SKM-1 (cell line): ENCODE results near the gene LRRC9.
"Not testable (repeated sequence)": the region's sequence is repeated elsewhere in the genome, so short reads cannot be mapped to it uniquely, and the experiment has no call there.

Experiments
- DNase-seq: peaks from one replicate; lab custom pipeline; 2025; ENCODE audit not compliant: unreplicated experiment; lab: John Stamatoyannopoulos, UW

Gene LRRC9

DNA sequence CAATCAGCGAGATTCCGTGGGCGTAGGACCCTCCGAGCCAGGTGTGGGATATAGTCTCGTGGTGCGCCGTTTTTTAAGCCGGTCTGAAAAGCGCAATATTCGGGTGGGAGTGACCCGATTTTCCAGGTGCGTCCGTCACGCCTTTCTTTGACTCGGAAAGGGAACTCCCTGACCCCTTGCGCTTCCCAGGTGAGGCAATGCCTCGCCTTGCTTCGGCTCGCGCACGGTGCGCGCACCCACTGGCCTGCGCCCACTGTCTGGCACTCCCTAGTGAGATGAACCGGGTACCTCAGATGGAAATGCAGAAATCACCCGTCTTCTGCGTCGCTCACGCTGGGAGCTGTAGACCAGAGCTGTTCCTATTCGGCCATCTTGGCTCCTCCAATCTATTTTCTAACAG lies 32.2 kb downstream of the LRRC9 start:
- not testable (repeated sequence) for DNase-seq

DNA sequence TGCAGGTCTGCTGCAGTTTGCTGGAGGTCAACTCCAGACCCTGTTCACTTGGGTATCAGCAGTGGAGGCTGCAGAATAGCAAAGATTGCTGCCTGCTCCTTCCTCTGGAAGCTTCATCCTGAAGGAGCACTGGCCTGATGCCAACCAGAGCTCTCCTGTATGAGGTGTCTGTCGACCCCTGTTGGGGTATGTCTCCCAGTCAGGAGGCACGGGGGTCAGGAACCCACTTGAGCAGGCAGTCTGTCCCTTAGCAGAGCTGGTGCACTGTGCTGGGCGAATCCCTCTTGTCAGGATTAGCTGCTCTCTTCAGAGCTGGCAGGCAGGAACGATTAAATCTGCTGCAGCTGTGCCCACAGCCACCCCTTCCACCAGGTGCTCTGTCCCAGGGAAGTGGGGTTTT lies 37.9 kb downstream of the LRRC9 start:
- DNase-seq, result not testable (repeated sequence)

DNA sequence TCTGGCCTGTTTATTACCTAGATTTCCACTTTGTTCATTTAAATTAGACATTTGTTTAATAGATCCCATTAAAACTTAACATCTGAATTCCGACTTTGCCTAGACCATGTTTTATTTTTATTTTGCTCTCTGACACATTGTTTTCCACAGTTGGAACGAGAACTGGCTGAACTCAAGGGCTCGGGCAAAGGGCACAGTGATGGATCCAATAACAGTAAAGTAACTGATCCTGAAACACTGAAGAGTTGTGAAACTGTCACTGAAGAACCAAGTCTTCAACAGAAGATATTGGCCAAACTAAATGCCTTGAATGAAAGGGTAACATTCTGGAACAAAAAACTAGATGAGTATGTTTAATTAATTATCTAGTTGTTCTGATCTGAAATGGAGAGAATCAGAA lies 39.7 kb downstream of the LRRC9 start:
- DNase-seq, result no peak

DNA sequence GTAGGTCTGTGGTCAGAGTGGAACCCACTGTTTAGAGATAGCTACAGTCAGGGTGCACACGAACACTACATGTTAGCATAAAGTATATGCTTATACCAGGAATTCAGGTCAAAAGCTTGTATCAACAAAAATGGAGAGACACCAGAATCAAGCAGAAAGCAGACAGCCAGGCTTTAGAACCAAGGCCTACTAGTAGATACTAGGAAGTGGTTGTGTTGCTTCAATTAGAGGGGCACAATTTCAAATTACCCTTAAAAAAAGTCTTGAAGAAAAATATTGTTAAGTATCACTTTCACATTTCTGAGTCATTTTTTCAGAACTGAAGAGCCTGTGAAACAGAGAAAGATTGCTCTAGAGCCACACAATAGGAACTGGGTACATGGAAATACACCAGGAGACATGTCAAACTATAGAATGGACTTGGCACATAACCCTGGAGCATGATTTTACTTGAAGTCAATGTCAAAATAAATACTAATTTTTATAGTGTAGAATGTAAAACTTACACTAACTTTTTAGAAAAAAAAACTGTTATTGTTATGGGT lies 41.6 kb downstream of the LRRC9 start:
- no peak for DNase-seq

DNA sequence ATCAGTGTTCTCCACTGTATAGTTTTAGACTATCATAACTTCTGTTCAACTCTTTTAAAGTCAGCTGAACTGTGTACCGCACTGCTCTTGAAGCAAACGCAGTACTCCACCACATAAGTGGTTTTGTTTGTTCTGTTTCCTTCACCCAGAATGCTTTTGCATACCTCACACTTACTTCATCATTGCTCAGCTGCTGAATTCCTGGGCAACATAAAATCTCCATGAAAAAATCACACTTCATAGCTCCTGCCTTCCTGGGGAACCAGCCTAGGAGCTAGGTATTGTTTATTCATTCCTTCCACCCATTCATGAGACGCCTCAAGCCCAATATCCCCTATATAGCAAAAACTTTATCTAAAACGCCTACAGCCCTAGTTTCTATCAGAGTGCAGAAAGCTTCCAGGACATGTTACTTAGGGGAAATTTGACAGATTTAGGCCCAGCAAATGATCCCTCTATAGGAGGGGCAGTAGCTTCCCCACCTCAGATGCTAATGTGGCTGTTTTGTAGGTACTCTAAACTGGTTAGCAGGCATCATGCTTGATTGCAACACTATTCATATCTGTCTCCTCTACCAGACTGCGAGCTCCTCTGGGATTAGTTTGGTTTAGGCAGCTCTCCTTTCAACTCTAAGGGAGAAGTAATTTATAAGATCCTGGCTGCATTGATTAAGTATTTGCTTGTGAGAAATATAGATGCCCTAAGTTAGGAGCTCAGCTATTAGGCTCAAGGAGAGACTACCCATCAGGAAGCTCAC lies 44.5 kb downstream of the LRRC9 start:
- no peak for DNase-seq

DNA sequence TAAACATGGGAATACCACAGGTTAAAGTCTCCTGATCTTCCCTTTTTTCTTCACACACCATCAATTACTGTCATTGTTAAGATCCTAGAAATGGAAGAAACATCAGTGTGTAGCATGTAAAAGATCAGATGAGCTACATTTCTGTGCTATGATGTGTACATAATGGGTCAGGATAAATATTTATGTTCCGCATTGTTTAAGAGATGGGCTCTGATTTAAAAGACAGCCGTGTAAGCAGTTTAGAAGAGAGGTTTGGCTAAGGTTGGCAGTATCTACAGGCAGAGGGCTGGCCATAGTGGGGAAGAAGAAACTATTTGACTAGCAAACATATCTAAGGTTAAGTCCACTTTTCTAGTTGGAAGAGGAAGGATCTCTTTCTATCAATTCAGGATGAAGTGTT lies 49.4 kb downstream of the LRRC9 start:
- DNase-seq, result no peak

DNA sequence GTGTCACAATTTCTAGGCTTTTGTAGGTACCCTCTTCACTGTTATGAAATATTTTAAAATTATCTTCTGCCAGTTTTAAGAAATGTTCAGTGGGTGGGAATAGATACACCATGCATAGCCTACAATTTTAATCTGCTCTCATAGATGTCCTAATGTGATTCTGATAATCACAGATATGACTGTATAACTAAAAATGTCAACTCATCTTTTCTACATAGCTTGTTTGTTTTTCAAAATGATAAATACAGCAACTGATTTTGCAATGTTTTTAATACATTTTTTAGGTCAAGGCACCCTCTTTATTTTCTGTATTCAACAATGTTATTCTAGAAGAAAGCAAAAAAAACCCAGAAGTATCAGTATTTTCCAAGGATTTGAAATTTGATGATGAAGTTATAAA lies 61.6 kb downstream of the LRRC9 start:
- no peak for DNase-seq

DNA sequence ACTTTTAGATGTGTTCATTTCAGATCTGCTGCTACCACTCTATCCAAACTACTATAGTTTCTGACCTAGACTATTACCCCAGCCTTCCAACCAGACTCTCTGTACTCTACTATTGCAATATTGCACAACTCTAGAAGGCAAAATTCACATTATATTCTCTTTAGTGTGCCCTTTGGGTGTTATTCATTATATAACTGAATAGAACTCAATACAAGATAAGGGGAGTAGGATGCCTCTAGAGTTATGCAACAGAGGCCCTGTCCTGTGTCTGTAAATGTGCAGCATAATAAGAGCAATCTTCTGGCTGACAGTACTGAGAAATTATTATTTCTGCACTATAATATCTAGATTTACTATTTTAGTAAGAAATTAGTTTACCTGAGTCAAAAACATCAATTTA lies 63.1 kb downstream of the LRRC9 start:
- no peak for DNase-seq

DNA sequence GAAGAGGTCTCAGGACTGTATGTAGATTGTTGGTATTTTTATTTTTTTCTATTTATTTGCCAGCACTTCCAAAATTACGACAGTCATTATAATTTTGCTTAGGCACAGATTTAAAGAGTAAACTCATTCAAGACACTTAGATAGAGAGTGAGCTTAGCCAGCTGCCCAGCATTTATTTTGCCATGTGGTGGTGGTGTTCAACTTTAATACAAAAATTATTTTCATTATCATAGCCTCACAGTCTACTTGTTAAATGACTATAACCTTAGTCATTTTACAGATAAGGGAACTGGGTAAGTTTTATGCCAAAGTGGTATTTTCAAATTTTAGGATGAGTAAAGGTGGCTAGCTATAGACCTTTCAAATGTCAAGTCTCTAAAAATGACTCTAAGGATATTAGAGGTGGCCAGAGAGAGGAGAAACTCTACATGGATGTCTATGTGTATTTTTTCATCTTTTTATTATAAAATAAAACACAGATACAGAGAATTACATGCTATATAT lies 66.7 kb downstream of the LRRC9 start:
- DNase-seq, result no peak

DNA sequence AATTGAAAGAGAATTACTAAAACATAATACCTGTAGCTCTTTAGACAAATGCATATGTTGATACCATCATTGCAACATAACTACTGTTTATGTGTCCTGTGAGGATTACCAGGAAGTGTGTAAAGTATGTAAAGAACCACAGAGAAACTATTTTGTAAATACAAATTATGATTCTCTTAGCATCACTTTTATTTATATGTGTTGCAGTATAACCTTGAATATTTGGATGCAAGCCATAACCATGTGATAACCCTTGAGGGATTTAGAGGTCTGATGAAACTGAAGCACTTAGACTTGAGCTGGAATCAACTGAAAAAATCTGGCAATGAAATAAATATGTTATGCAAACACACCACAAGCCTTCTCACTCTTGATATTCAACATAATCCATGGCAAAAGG lies 77.5 kb downstream of the LRRC9 start:
- DNase-seq, result no peak

DNA sequence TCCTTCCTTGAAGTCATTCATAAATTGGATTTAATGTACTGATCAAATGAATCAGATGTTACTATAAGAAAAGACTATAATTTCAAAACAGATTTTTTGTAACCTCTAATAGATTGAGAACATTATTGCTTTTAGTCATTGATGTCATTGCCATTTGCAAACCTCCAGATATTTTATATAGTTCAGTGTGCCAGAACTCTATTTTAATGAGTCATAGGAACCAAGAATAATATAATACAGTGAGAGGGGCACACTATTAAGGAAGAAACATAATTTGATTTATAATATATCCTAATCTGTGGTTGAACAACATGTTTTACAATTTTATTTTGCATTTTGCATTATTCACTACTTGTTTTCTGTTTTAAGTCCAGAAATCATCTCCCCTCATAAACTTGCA lies 78.0 kb downstream of the LRRC9 start:
- no peak for DNase-seq

DNA sequence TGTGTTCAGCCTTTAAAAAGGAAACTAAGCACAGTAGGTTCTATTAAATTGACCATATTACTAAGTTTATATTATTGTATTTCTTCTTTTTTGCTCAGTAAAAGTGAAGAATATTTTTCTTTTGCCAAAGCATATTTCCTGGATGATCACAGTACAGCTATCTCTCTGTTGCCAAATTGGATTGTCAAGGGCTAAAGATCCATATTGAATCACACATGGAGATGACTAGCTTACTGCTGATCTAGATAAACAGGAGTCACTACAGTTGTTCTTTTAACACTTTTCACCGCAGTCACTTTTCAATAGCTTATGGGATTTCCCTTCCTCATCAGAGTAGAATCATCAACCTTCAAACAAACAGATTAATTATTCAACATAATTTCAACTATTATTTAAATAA lies 78.6 kb downstream of the LRRC9 start:
- no peak for DNase-seq

DNA sequence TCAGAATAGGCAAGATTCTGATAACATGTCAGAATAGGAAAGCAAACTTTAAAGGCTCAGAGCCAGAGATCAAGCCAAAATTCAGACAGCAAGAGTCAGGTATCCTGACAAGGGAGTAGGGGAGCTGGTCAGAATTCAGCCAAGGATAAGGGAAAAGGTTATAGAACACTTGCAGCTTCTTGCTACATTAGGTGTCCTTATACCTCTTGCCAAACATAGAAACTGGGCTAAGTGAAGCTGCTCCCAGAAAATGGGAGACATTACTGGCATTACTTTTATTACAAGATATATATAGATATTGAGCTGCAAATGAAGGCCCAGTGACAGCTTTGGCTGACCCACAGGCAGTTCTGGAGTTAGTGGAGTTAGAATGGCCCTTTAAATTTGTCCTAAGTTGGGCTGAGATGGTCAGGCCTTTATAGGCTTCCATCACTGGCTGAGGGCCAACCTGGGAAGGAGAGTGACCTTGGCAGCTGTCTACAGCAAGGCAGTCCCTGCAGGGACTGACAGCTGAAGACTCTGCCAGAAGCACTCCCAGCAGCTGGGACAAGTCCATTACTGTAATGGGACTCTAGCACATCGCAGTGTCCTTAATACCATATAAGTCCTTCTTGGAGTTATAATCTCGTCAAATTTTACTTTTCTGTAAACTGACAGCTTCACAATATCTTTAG lies 83.0 kb downstream of the LRRC9 start:
- no peak for DNase-seq

DNA sequence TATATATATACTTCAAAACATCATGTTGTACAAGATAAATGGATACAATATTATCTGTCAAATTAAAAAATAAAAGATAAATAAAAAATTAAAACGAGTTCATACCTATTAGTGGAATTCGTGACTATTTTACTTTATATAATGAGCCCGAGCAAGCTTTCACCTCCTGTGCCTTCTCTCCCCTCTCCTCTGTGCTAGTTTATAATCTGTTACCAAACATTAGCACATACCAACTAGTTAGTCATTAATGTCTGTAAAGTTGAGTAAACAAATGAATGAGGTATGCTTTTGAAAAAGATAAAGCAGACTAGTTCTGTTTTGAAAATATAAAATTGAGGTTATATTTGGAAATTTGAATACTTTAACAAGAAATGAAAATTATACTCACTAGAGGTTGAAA lies 84.0 kb downstream of the LRRC9 start:
- DNase-seq, result no peak

DNA sequence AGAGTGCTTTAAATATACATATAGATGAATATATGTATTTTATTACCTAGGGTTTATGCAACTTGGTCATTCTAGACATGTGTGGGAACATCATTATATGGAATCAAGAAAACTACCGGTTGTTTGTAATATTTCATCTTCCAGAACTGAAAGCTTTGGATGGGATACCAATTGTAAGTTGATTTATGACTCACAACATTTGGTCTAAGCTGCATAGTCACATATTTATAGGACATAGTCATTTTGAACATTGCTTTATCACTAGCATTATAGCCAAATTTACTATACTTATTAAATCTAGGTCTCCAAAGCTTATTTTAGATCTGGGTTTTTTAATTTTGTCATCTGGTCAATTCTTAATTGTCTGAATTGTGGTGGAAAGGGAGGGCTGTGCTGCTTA lies 88.1 kb downstream of the LRRC9 start:
- no peak for DNase-seq

DNA sequence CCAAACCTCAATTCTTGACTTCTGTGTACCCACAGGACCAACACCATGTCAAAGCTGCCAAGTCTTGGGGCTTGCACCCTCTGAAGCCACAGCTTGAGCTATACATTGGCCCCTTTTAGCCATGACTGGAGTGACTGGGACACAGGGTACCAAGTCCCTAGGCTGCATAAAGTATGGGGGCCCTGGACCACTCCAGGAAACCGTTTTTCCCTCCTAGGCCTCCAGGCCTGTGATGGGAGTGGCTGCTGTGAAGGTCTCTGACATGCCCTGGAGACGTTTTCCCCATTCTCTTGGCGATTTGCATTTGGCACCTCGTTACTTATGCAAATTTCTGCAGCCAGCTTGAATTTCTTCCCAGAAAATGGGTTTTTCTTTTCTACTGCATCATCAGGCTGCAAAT lies 90.3 kb downstream of the LRRC9 start:
- DNase-seq, result not testable (repeated sequence)

DNA sequence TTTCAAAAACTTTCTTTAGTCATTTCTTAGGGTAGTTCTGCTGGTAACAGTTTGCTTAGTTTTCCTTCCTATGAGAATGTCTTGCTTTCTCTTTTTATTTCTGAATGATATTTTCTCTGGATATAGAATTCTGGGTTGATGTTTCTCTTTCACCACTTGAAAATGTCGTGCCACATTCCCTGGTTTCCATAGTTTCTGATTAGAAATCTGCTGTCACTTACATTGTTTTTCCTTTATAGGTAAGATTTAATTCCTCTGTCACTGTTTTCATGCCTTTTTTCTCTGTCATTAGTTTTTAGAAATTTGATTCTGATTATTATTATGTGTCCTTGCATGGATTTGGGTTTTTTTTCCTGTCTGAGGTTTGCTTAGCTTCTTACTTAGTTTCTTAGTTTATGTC lies 94.5 kb downstream of the LRRC9 start:
- no peak for DNase-seq

DNA sequence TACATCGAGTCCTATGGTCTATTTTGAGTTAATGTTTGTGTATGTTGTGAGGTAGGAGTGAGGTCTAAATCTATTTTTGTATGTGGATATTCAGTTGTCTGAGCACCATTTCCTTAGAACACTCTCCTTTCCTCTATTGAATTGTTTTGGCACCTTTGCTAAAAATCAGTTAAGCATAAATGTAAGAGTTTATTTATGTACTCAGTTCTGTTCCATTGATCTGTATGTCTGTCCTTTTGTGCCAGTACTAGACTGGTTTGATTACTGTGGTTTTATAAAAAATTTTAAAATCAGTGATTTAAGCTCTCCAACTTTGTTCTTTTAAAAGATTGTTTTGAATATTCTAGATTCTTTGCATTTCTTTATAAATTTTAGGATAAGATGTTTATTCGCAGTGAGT lies 101.7 kb downstream of the LRRC9 start:
- no peak for DNase-seq

DNA sequence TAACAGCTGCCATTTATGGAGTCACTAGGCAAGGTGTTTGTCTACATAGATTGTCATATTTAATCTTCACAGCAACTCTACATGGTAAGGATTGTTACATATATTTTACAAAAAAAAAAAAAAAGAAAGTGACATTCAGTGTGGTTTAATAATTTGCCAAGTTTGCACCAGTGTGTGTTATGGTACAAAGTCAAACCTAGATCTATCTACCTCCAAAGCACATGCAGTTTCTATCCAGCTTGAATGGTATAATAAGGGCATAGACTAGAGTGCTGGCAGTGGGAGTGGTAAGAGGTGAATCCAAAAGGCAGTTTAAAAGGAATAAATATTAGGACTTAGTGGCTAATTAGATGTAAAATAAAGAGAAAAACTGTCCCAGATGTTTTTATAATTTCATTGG lies 105.6 kb downstream of the LRRC9 start:
- DNase-seq, result no peak

DNA sequence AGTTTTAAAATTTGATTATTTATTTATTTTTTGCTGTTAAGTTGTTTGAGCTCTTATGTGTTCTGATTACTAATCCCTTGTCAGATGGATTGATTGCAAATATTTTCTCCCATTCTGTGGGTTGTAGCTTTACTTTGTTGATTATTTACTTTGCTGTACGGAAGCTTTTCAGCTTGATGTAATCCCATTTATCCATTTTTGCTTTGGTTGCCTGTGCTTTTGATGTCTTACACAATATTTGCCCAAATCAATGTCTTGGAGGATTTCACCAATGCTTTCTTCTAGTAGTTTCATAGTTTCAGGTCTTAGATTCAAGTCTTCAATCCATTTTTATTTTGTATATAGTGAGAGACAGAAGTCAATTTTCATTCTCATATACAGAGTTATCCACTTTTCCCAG lies 115.2 kb downstream of the LRRC9 start:
- DNase-seq, result no peak

DNA sequence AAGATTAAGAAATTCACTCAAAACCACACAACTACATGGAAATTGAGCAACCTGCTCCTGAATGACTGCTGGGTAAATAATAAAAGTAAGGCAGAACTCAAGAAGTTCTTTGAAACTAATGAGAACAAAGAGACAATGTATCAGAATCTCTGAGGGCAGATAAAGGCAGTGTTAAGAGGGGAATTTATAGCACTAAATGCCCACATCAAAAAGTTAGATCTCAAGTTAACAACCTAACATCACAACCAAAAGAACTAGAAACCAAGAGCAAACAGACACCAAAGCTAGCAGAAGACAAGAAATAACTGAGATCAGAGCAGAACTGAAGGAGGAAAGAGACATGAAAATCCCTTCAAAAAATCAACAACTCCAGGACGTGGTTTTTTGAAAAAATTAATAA lies 128.0 kb downstream of the LRRC9 start:
- DNase-seq, result not testable (repeated sequence)

DNA sequence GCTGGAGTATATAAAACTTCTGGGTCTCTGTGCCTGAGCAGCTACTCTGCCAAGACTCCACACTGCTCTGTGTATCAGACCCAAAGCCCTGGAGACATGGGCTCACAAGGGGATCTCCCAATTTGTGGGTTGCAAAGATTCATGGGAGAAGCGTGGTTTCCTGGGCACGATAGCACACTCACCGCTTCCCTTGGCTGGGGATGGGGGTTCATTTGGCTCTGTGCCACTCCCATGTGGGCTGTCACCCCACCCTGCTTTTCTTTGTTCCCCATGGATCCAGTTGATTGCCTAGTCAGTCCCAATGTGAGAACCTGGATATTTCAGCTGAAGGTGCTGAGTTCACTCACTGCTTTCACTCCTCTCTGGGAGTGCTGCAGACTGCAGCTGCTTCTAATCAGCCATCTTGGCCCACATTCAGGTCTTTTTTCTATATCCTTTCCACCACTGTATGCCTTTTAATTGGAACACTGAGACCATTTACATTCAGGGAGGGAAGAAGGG lies 131.8 kb downstream of the LRRC9 start:
- no peak for DNase-seq
